IMR-90 (cell line): Measurements from ENCODE around the gene ADCY5.

Experiments used
- POLR2A ChIP-seq: IDR thresholded peaks from 2 replicates; pipeline ENCODE4 v1.6.1; 2012; ENCODE audit warnings: mild to moderate bottlenecking, low read depth, low read length
- RAD21 ChIP-seq: IDR thresholded peaks from 2 replicates; pipeline ENCODE4 v1.6.1; 2012; ENCODE audit warnings: low read length, improper control_type of control experiment
- TF ChIP-seq, protein P1 (sequence below): conservative IDR thresholded peaks from 2 replicates; pipeline ENCODE4 v1.5.1; 2012; ENCODE audit warnings: mild to moderate bottlenecking, low read depth, low read length, improper control_type of control experiment
- TF ChIP-seq, protein P2 (sequence below): fragments of 150-350 bp; IDR thresholded peaks from 2 replicates; pipeline ENCODE4 v1.6.1; 2017; ENCODE audit warnings: mild to moderate bottlenecking, antibody characterized with exemption, low read length, low read depth

DNA sequence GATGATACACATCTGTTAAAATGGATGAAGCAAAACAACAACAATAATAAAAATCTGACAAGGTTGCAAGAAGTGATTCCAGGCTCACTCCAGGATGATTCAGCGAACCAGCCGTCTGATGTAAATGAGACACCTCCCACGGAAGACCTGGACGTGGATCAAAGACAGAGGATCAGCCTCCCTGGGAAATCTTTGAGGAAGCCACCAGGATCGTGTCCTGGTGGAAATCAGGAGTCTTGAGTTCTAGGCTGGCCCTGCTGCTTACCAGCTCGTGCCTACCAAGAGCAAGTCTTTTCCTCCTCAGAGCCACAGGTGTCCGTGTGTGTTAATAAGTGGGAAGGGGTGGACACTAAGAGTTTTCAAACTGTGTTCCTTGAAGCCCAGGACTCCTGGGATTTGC lies 15.3 kb upstream of the ADCY5 start:
- TF ChIP-seq, protein P1, sequence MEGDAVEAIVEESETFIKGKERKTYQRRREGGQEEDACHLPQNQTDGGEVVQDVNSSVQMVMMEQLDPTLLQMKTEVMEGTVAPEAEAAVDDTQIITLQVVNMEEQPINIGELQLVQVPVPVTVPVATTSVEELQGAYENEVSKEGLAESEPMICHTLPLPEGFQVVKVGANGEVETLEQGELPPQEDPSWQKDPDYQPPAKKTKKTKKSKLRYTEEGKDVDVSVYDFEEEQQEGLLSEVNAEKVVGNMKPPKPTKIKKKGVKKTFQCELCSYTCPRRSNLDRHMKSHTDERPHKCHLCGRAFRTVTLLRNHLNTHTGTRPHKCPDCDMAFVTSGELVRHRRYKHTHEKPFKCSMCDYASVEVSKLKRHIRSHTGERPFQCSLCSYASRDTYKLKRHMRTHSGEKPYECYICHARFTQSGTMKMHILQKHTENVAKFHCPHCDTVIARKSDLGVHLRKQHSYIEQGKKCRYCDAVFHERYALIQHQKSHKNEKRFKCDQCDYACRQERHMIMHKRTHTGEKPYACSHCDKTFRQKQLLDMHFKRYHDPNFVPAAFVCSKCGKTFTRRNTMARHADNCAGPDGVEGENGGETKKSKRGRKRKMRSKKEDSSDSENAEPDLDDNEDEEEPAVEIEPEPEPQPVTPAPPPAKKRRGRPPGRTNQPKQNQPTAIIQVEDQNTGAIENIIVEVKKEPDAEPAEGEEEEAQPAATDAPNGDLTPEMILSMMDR, result no peak
- TF ChIP-seq POLR2A, result no peak
- TF ChIP-seq, protein P2, sequence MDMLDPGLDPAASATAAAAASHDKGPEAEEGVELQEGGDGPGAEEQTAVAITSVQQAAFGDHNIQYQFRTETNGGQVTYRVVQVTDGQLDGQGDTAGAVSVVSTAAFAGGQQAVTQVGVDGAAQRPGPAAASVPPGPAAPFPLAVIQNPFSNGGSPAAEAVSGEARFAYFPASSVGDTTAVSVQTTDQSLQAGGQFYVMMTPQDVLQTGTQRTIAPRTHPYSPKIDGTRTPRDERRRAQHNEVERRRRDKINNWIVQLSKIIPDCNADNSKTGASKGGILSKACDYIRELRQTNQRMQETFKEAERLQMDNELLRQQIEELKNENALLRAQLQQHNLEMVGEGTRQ, result no peak
- TF ChIP-seq RAD21, result no peak
